ENCODE data around the gene GPRIN2. TPM values are rescaled to one million over a fixed set of nuclear protein-coding genes. Genes with fewer than 3 reads are reported as not detected.
"Not testable (repeated sequence)": the region's sequence is repeated elsewhere in the genome, so short reads cannot be mapped to it uniquely, and the experiment has no call there.

The GPRIN2 gene
- total RNA-seq (2021; fragmentation: NEBNext Ultra II Directional; extraction: Animal tissue kit (Norgen Biotek cat#: 25700)): not detected
- long read RNA-seq: 0 reads

GRCh38 chr10:46556515-46557318 is at the start of gene GPRIN2:
Gene GPRIN2, minus strand, starts transcription at chr10:46556658. Its CDS starts 5,922 bp downstream, at chr10:46550736.
- H3K9me3 Mint-ChIP-seq: no peaks in the 10 kb centered on the region
- peaks cover 12% of the 10 kb centered on the region for H3K27me3 Mint-ChIP-seq (ENCODE audit: insufficient read depth)
- no peaks in the 10 kb centered on the region for H3K36me3 Mint-ChIP-seq (ENCODE audit: low read depth)
- no peak for DNase-seq
- H3K27ac Mint-ChIP-seq: no peak within 1 kb of the TSS
- no peaks in the 10 kb centered on the region for H3K4me1 Mint-ChIP-seq (ENCODE audit: low read depth)
- H3K4me3 Mint-ChIP-seq: no peak within 1 kb of the TSS
- TF ChIP-seq, protein P1, sequence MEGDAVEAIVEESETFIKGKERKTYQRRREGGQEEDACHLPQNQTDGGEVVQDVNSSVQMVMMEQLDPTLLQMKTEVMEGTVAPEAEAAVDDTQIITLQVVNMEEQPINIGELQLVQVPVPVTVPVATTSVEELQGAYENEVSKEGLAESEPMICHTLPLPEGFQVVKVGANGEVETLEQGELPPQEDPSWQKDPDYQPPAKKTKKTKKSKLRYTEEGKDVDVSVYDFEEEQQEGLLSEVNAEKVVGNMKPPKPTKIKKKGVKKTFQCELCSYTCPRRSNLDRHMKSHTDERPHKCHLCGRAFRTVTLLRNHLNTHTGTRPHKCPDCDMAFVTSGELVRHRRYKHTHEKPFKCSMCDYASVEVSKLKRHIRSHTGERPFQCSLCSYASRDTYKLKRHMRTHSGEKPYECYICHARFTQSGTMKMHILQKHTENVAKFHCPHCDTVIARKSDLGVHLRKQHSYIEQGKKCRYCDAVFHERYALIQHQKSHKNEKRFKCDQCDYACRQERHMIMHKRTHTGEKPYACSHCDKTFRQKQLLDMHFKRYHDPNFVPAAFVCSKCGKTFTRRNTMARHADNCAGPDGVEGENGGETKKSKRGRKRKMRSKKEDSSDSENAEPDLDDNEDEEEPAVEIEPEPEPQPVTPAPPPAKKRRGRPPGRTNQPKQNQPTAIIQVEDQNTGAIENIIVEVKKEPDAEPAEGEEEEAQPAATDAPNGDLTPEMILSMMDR (IDR thresholded peaks at IDR 0.05): no peak

DNA sequence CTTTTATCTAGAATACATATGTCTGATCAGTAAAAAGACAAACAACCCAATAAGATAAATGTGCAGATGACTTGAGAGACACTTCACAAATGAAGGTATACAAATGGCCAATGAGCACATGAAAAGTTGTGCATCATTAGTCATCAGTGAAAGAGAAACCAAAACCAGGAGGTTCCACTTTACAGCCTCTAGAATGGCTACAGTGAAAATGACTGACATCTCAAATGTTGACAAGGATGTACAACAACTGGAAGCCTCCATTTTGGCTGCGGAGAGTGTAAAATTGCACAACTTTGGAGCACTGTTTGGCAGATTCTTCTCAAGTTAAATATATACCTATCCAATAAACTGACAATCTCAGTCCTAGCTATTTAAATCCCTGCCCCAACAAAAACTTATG is 44.1 kb upstream of the GPRIN2 start:
- H3K36me3 Mint-ChIP-seq (ENCODE audit: low read depth); DNase-seq; H3K27ac Mint-ChIP-seq; H3K4me1 Mint-ChIP-seq (ENCODE audit: low read depth); H3K4me3 Mint-ChIP-seq; H3K27me3 Mint-ChIP-seq (ENCODE audit: insufficient read depth); H3K9me3 Mint-ChIP-seq: not testable (repeated sequence)

DNA sequence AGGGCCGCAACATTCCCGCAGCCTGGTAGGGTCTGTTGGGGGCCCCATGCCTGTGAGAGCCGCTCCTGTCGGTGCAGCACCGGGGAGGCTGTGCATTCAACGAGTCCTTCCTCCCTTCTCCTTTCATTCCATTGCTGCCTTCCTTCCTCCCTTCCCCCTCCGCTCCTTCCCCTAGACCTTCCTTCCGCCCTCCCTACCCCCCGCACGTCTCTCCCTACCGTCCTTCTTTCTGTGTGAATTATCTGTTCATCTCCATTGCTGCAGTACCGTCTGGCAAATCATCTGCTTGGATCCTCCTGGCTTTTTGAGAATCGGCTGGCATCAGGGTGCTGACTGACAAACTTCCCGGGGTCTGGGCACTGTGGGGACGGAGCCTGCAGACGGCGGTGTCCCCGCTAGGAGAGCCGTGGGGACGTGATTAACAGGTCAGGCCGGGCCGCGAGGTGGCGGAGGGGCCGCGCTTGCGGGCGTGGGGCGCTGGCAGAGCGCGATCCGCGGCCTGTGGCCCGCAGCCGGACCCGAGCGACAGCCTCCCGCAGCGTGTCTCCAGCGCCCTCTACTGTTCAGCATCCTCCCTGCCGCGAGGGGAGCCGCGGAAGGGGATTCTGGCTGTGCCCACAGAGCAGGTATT is 41.3 kb upstream of the GPRIN2 start:
- peak overlapping the region; percentile 79 for H3K4me3 Mint-ChIP-seq
- H3K9me3 Mint-ChIP-seq; H3K27me3 Mint-ChIP-seq (ENCODE audit: insufficient read depth); H3K36me3 Mint-ChIP-seq (ENCODE audit: low read depth); H3K4me1 Mint-ChIP-seq (ENCODE audit: low read depth): not testable (repeated sequence)
- peak overlapping the region; percentile 61; the same call in 1 of the 2 replicates for H3K27ac Mint-ChIP-seq
- peak; percentile 37 for DNase-seq

DNA sequence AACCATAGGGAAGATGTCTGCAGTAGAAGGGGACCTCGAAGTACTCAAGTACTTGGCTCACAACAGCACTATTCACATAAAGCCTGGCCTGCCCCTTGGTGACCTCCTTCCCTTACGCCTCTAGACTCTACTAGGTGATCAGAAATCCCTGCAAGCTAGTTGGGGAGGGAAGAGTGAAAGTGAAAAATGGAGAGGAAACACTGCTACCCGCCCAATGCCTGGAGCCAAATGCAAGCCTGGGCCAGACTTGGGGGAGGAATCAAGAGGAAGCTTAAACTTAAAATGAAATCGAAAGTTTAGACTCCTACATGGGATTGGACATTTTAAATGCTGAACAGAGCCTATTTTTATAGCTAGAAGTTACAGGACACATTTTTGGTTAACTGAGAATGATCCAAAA is 40.1 kb upstream of the GPRIN2 start:
- H3K27ac Mint-ChIP-seq; H3K9me3 Mint-ChIP-seq; H3K4me1 Mint-ChIP-seq (ENCODE audit: low read depth); H3K4me3 Mint-ChIP-seq; H3K27me3 Mint-ChIP-seq (ENCODE audit: insufficient read depth); DNase-seq; H3K36me3 Mint-ChIP-seq (ENCODE audit: low read depth): not testable (repeated sequence)

- not testable (repeated sequence) for H3K4me3 Mint-ChIP-seq; H3K27ac Mint-ChIP-seq; H3K4me1 Mint-ChIP-seq (ENCODE audit: low read depth)
Observed at GRCh38 chr10:46594453-46595063, 38.1 kb upstream of the GPRIN2 start.

GRCh38 chr10:46593307-46593706 is 36.8 kb upstream of the GPRIN2 start:
- not testable (repeated sequence) for H3K4me3 Mint-ChIP-seq; H3K9me3 Mint-ChIP-seq; H3K27ac Mint-ChIP-seq; DNase-seq; H3K36me3 Mint-ChIP-seq (ENCODE audit: low read depth); H3K4me1 Mint-ChIP-seq (ENCODE audit: low read depth); H3K27me3 Mint-ChIP-seq (ENCODE audit: insufficient read depth)

More at GRCh38 chr10:46594453-46595063, 38.1 kb upstream of the GPRIN2 start:
- H3K27me3 Mint-ChIP-seq (ENCODE audit: insufficient read depth); H3K36me3 Mint-ChIP-seq (ENCODE audit: low read depth); DNase-seq; H3K9me3 Mint-ChIP-seq: not testable (repeated sequence)

GRCh38 chr10:46591053-46591452 is 34.6 kb upstream of the GPRIN2 start:
- H3K27me3 Mint-ChIP-seq (ENCODE audit: insufficient read depth); H3K27ac Mint-ChIP-seq; DNase-seq; H3K4me3 Mint-ChIP-seq; H3K4me1 Mint-ChIP-seq (ENCODE audit: low read depth); H3K36me3 Mint-ChIP-seq (ENCODE audit: low read depth); H3K9me3 Mint-ChIP-seq: not testable (repeated sequence)

DNA sequence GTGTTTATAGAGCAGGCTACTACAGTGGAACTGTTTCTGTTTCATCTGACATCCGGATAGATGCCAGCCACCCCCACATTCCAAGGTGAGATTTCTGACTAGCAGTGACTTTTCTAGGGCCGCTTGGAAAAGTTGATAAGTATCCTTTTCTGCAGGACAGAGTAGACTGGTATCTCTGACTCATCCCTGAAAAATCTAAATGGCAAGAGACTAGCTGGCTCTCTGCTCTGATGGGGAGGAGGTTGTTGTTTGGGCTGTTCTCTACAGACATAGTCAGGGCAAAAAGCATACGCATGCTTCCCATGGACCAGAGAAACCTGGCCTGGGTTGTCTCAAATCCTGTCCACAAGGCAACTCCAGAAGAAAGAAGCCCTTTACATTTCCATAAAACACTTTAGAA is 33.1 kb upstream of the GPRIN2 start:
- H3K4me1 Mint-ChIP-seq (ENCODE audit: low read depth); H3K9me3 Mint-ChIP-seq; H3K4me3 Mint-ChIP-seq; H3K27ac Mint-ChIP-seq; DNase-seq; H3K36me3 Mint-ChIP-seq (ENCODE audit: low read depth); H3K27me3 Mint-ChIP-seq (ENCODE audit: insufficient read depth): not testable (repeated sequence)

- H3K27me3 Mint-ChIP-seq (ENCODE audit: insufficient read depth); DNase-seq; H3K9me3 Mint-ChIP-seq; H3K4me3 Mint-ChIP-seq; H3K36me3 Mint-ChIP-seq (ENCODE audit: low read depth); H3K4me1 Mint-ChIP-seq (ENCODE audit: low read depth); H3K27ac Mint-ChIP-seq: not testable (repeated sequence)
Observed at GRCh38 chr10:46588221-46588620, 31.8 kb upstream of the GPRIN2 start.

DNA sequence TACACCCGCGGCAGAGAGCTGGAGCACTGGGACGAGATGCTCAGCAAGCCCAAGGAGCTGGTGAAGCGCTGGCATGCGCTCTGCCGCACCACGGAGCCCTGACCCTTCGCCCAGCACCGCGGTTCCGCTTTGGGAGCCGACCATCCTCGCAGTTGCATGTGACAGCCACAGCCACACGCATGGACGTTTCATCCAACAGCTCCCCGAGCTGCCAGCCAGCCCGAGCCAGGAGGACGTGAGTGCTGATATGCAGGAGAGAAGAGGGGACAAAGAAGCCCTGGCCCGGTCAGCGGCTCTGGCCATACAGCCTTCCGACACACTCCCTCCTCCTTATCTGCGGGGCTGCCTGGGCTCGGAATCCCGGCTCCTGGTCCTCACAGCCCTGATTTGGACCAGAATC is 31.1 kb upstream of the GPRIN2 start:
- not testable (repeated sequence) for H3K4me1 Mint-ChIP-seq (ENCODE audit: low read depth); H3K9me3 Mint-ChIP-seq; H3K36me3 Mint-ChIP-seq (ENCODE audit: low read depth); H3K4me3 Mint-ChIP-seq; H3K27ac Mint-ChIP-seq; H3K27me3 Mint-ChIP-seq (ENCODE audit: insufficient read depth); DNase-seq

DNA sequence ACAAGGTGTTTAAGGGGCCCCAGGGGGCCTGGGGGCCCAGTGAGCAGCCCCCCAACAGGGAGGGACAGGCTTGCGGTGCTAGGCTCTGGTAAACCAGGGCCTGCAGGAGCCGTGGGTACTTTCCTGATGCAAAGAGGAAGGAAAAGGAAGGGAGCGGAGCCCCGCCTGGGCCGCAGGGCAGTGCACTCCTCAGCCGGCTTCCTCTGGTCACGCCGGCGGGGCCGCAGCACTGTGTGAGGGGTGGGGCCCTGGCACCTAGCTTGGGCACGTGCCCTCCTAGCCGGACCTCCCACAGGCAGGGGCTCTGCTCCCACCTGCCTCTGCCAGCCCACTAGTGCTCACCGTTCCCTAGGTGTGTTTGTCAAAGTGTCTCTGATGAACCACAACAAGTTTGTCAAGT is 28.8 kb upstream of the GPRIN2 start:
- H3K4me3 Mint-ChIP-seq; H3K9me3 Mint-ChIP-seq; H3K27me3 Mint-ChIP-seq (ENCODE audit: insufficient read depth); H3K36me3 Mint-ChIP-seq (ENCODE audit: low read depth); H3K27ac Mint-ChIP-seq; H3K4me1 Mint-ChIP-seq (ENCODE audit: low read depth); DNase-seq: not testable (repeated sequence)

DNA sequence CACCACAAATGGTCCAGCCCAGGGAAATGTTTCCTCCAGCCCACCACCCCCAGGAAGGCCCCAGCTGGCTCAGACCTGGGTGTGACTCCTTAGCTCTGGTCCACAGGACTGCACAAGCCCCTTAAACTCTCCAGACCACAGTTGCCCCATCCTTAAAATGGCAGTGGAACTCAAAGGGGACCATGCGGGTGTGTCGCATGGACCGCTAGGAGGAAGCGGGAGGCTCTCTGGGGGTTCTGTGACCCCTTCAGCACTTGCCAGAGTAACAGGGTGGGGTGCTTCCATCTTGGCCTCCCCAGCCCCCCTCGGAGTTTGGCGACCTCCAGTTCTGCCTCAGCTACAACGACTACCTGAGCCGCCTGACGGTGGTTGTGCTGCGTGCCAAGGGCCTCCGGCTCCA is 27.7 kb upstream of the GPRIN2 start:
- not testable (repeated sequence) for H3K27ac Mint-ChIP-seq; H3K27me3 Mint-ChIP-seq (ENCODE audit: insufficient read depth); DNase-seq; H3K4me1 Mint-ChIP-seq (ENCODE audit: low read depth); H3K9me3 Mint-ChIP-seq; H3K4me3 Mint-ChIP-seq; H3K36me3 Mint-ChIP-seq (ENCODE audit: low read depth)

- DNase-seq; H3K9me3 Mint-ChIP-seq; H3K36me3 Mint-ChIP-seq (ENCODE audit: low read depth); H3K4me3 Mint-ChIP-seq; H3K4me1 Mint-ChIP-seq (ENCODE audit: low read depth); H3K27ac Mint-ChIP-seq; H3K27me3 Mint-ChIP-seq (ENCODE audit: insufficient read depth): not testable (repeated sequence)
Observed at GRCh38 chr10:46582568-46582967, 26.1 kb upstream of the GPRIN2 start.
